ENCODE data around the gene SPNS1.

The SPNS1 gene

DNA sequence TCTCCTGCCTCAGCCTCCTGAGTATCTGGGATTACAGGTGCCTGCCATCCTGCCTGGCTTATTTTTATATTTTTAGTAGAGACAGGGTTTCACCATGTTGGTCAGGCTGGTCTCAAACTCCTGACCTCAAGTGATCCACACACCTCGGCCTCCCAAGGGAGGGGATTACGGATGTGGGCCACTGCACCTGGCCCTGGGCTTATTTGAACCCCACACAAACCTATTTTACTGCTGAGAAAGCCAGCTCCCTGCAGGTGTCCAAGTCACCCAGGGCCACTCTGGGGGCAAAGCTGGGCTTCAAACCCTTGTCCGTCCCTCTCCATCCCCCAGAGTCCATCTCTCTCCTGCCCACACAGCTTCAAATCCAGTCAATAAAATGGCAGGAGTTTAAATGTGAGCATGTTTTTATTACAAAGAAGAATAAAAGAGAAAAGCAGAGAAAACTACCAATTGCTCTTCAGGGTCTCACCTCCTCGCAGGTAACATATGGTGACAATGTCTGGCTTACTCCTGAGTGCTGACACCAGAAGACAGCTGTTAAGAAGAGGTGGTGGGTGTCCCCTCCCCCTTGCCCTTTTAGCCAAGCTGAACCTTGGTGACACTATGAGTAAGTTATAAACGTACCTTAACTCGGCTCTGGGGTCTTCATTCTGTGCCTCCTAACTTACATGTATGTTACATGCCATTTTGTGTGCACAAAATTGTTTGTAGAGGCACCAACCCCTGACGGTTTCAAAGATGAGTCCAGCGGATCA lies 55.7 kb downstream of the SPNS1 start:
- DNase-seq = no peak

Measured in stimulated activated CD4-positive, alpha-beta T cell treated with anti-CD3 and anti-CD28 coated beads, Interleukin-1b, Interleukin-23, amount 100 ng/mL, for 48 hours (primary cell).